D721Med (cell line): ENCODE measurements around the gene AKR1B15.

Source experiments
- DNase-seq: peaks from one replicate; pipeline ENCODE4 v3.0.0; 2011; ENCODE audit warnings: low spot score; ENCODE audit not compliant: insufficient read length
- FAIRE-seq: peaks from 2 replicates; lab custom pipeline; 2011; peaks lifted over from hg19 to GRCh38; lab: Jason Lieb, UNC
- TF ChIP-seq, protein P1 (sequence below): IDR thresholded peaks from 2 replicates; pipeline ENCODE4 v1.5.1; 2012; ENCODE audit warnings: mild to moderate bottlenecking, control low read depth; ENCODE audit not compliant: insufficient read depth; ENCODE audit errors: missing control alignments

AKR1B15 gene

DNA sequence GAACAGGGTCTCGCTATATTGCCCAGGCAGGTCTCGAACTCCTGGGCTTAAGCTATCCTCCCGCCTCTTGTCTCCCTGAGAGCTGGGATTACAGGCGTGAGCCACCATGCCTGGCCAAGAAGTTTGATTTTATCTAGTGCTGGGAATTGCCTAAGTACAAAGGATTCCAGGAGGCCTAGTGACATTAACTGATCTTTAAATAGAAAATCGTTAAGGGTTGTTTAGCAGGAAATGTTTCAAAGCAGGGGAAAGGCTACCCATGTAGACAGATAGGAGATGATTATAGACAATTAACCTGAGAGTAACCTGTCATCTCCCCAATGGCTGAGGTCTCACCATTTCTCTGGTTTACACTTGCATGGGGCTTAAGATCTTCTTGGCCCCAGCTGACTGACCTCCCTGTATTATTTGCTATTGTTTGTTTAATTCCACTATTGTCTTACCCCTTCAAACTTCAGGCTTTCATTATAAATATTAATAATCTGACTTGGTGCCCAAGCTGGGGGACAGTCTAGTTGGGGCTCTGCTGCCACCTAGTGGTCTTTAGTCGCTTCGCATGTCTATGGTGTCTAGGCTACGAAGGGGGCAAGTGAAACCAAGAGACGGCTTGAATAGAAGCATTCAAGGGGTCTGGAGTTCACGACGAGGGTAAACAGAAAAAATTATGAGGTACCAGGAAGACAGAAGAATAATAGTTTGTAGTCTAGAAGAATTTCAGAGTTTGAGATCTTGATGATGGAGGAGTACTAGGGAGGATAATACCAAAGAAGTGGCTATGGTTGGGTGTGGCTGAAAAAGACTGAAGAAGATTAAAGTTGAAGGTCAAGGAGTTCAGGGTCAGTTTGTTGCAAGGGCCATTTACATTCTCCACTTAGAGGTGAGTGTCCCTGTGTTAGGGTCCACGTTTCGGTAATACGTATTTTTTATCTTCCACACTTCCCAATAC, 57.3 kb downstream of the AKR1B15 start:
- no peak for DNase-seq
- TF ChIP-seq, protein P1, sequence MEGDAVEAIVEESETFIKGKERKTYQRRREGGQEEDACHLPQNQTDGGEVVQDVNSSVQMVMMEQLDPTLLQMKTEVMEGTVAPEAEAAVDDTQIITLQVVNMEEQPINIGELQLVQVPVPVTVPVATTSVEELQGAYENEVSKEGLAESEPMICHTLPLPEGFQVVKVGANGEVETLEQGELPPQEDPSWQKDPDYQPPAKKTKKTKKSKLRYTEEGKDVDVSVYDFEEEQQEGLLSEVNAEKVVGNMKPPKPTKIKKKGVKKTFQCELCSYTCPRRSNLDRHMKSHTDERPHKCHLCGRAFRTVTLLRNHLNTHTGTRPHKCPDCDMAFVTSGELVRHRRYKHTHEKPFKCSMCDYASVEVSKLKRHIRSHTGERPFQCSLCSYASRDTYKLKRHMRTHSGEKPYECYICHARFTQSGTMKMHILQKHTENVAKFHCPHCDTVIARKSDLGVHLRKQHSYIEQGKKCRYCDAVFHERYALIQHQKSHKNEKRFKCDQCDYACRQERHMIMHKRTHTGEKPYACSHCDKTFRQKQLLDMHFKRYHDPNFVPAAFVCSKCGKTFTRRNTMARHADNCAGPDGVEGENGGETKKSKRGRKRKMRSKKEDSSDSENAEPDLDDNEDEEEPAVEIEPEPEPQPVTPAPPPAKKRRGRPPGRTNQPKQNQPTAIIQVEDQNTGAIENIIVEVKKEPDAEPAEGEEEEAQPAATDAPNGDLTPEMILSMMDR = peak; percentile 96
- no peak for FAIRE-seq

DNA sequence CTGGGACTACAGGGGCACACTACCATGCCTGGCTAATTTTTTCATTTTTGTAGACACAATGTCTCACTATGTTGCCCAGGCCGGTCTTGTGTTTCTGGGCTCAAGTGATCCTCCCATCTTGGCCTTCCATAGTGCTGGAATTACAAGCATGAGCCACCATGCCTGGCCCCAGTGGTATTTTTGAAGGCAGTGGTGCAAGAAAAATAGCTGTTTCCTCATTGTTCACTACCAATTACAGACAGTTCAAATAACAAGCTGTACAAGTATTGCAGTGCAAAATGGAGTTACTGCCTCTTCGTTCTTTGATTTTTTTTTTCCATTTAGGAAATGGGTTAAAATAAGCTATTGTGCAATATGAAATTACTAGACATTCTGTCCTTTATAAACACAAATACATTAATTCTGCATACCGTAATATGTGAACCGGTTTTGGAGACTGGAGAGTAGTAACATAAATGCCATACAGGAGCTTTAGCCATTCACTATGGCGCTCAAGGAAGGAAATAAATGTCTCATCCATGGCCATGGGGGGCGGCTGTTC, 62.8 kb downstream of the AKR1B15 start:
- TF ChIP-seq, protein P1 = no peak
- DNase-seq = no peak

DNA sequence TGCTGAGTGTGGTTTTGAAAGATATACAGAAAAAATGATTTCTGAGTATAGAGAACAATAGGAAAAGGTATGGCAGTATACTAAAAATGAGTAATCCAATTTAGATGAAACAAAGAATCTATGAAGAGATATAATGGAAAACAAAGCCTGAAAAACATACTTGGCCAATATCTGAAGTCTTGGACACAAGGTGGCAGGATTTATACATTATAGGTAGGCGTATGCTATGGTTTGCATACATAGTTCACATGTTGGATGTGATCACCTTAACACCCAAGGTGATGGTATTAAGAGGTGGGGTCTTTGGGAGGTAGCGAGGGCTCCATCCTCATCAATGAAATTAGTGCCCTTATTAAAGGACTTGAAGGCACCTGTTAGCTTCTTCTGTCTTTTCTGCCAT, 63.3 kb downstream of the AKR1B15 start:
- TF ChIP-seq, protein P1 = no peak
- no peak for DNase-seq
- no peak for FAIRE-seq

More for the DNA sequence above, 62.8 kb downstream of the AKR1B15 start:
- no peak for FAIRE-seq

DNA sequence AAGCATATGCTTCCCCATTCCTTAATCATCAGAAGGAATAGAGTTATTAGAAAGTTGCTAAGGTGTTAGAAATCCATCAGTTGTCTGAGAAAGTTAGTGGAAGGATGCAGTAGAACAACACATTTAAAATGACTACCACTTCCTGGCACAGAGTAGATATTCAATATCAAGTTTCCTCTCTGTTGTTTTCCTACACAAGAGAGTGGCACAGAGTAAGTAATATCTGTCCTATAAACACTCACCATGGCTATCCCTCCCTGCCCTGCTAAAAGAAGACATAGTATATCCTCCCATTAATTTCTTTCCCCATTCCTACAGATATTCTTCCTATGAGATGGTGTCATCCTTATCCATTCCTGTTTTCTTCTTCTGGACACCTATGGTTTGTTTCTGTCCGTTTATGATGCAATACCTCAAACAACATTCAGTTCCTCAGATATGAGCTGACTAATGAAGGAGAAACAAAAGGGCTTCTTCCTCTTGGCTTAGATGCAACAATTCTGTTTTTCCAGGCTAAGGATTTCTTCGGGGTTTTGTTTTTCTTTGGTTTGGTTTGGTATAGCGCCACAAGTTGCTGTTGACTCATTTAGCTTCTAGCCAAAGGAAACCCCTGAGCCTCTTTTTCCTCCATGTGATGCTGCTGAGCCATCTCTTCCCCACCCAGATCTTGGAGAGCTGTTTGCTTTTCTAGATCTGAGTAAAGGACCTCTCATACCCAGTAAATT, 64.9 kb downstream of the AKR1B15 start:
- FAIRE-seq (no peak), DNase-seq (no peak)
- TF ChIP-seq, protein P1 = no peak

DNA sequence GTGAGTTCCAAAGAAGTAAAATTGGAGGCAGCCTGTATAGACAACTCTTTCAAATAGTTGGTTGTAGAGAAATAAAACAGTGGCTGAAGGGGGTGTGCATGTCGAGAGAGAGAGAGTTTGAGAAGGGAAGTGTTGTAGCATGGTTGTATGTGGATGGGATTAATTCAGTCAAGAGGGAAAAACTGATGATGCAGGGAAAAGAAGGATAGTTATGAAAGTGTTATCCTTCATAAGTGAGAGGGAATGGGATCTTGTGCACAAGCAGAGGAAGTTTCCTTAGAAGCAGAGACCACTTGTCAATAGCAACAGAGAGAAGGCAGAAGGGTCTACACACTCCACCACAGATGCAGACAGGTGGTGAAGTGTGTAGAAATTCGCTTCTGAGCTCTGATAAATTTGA, 67.7 kb downstream of the AKR1B15 start:
- FAIRE-seq (no peak), DNase-seq (no peak)
- TF ChIP-seq, protein P1 = no peak

DNA sequence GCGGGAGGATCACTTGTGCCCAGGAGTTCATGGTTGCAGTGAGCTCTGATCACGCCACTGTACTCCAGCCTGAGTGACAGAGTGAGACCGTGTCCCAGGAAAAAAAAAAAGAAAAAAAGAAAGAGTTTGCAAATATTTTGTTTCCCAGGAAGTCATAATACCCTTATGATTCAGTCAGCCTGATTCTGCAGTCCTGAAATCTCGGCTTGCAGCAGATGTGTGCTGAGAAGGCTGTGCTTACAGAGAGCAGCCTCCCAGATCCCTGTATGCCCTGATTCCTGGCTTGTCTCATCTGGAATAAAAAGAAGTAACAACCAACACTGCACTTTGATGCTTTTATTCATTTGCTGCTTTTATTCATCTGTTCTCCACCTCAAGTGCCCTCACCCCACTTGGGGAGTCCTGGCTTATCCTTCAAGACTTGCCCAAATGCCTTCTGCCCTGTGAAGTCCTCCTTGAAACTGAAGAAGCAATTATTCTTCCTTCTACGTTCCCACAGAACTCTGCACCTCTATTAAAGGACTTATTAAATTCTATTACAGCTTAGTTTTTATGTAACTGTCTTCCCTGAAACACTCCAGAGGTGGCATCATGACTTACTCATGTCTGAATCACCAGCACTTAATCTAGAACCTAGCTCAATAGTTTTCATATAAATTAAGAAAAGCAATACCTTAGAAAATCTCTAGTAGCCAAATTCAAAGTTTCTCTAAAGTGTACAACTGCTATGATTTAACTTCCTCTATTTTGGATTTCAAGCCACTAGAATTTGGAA, 70.0 kb downstream of the AKR1B15 start:
- FAIRE-seq = no peak
- DNase-seq = no peak

More for the DNA sequence above, 70.0 kb downstream of the AKR1B15 start:
- TF ChIP-seq, protein P1 = no peak
